SK-N-SH (cell line): ENCODE data around the gene PHACTR3. TPM values are rescaled to one million over a fixed set of nuclear protein-coding genes. Genes with fewer than 3 reads are reported as not detected.
A peak's percentile ranks its signal among the peaks of the same experiment; 100 is the strongest.

ENCODE experiments used
- CTCF ChIA-PET: fragments of 300-600, 350-600 bp; formaldehyde crosslinking; extraction: SDS; loops from one replicate; lab custom pipeline; 2021; lab: Yijun Ruan, JAX
- POLR2A ChIA-PET: fragments of 350-600 bp; sonication (Branson Sonifier 250); formaldehyde crosslinking; extraction: SDS; loops from one replicate; lab custom pipeline; 2020; ENCODE audit warnings: antibody characterized with exemption, inconsistent platforms; lab: Yijun Ruan, JAX
- DNase-seq: peaks from one replicate; pipeline ENCODE4 v3.0.0; 2012
- H2AFZ ChIP-seq: fragments of 200-600 bp; sonication (generic); 2 replicates; pipeline ENCODE4 v1.8.1; 2016; ENCODE audit warnings: antibody characterized with exemption, mild to moderate bottlenecking, low read depth
- H3F3A ChIP-seq: fragments of 200-600 bp; sonication (generic); replicated peaks from 2 replicates; pipeline ENCODE3; 2016; ENCODE audit warnings: antibody characterized with exemption, mild to moderate bottlenecking; ENCODE audit not compliant: insufficient read depth
- H3K27ac ChIP-seq, 2 experiments: fragments of 200-500 bp in 1 of 2; fragments of 200-600 bp in 1 of 2; sonication (Bioruptor generic) in 1 of 2; sonication (generic), shearing (Covaris generic) in 1 of 2; 2 replicates each; pipeline versions ENCODE4 v1.5.1 to v1.6.1; 2014 to 2016; ENCODE audit warnings: low read depth in 2 of 2, inconsistent platforms in 1 of 2, low read length in 1 of 2, mild to moderate bottlenecking in 1 of 2, mixed read lengths in 1 of 2
- H3K27me3 ChIP-seq: fragments of 200-600 bp; sonication (generic), shearing (Covaris generic); 2 replicates; pipeline ENCODE4 v1.6.1; 2016; ENCODE audit warnings: mixed run types; ENCODE audit not compliant: insufficient read depth
- H3K36me3 ChIP-seq, 2 experiments: fragments of 200-500 bp in 1 of 2; fragments of 200-600 bp in 1 of 2; sonication (Bioruptor generic) in 1 of 2; sonication (generic) in 1 of 2; replicated peaks in 1 of 2; 2 replicates each; pipeline versions ENCODE3 to v1.5.1; 2014 to 2016; ENCODE audit warnings: low read length in 1 of 2, mild to moderate bottlenecking in 1 of 2; ENCODE audit not compliant: insufficient read depth in 2 of 2, control insufficient read depth in 1 of 2
- H3K4me1 ChIP-seq, 2 experiments: fragments of 200-500 bp in 1 of 2; fragments of 200-600 bp in 1 of 2; sonication (Bioruptor generic) in 1 of 2; sonication (generic), shearing (Covaris generic) in 1 of 2; 2 replicates each; pipeline versions ENCODE4 v1.5.1 to v1.6.1; 2014 to 2016; ENCODE audit warnings: low read depth in 1 of 2, low read length in 1 of 2, mixed run types in 1 of 2; ENCODE audit not compliant: insufficient read depth in 2 of 2, control insufficient read depth in 1 of 2
- H3K4me2 ChIP-seq: fragments of 200-600 bp; sonication (generic), shearing (Covaris generic); 2 replicates; pipeline ENCODE4 v1.6.1; 2017; ENCODE audit warnings: mixed run types
- H3K4me3 ChIP-seq, 2 experiments: fragments of 200-500 bp in 1 of 2; fragments of 200-600 bp in 1 of 2; sonication (Bioruptor generic) in 1 of 2; sonication (generic), shearing (Covaris generic) in 1 of 2; 2 replicates each; pipeline versions ENCODE4 v1.5.1 to v1.8.1; 2014 to 2016; ENCODE audit warnings: low read depth in 2 of 2, inconsistent platforms in 1 of 2, low read length in 1 of 2, mild to moderate bottlenecking in 1 of 2, mixed read lengths in 1 of 2, moderate library complexity in 1 of 2
- H3K79me2 ChIP-seq: fragments of 200-600 bp; sonication (generic); 2 replicates; pipeline ENCODE4 v1.8.1; 2017; ENCODE audit warnings: mild to moderate bottlenecking; ENCODE audit not compliant: insufficient read depth
- H3K9ac ChIP-seq: fragments of 200-600 bp; sonication (generic); 2 replicates; pipeline ENCODE4 v1.6.1; 2017; ENCODE audit warnings: mixed run types
- H3K9me2 ChIP-seq: fragments of 200-600 bp; sonication (generic); 2 replicates; pipeline ENCODE4 v1.6.1; 2017; ENCODE audit warnings: mixed run types
- H3K9me3 ChIP-seq: fragments of 200-600 bp; sonication (generic); 2 replicates; pipeline ENCODE4 v1.6.1; 2017; ENCODE audit warnings: mixed run types, mild to moderate bottlenecking, moderate library complexity
- H4K20me1 ChIP-seq: fragments of 200-600 bp; sonication (generic); 2 replicates; pipeline ENCODE4 v1.6.1; 2017; ENCODE audit warnings: mild to moderate bottlenecking, mixed run types; ENCODE audit not compliant: insufficient read depth
- FOXJ3 ChIP-seq: sonication (generic); formaldehyde crosslinking; IDR thresholded peaks from 2 replicates; pipeline ENCODE4 v1.5.1; 2020; ENCODE audit warnings: mild to moderate bottlenecking, missing genetic modification reagents
- MXI1 ChIP-seq: IDR thresholded peaks from 2 replicates; pipeline ENCODE4 v1.6.1; 2012; ENCODE audit warnings: mild to moderate bottlenecking, low read depth, low read length, improper control_type of control experiment
- NRF1 ChIP-seq: IDR thresholded peaks from 2 replicates; pipeline ENCODE4 v1.6.1; 2012; ENCODE audit warnings: low read depth, mild to moderate bottlenecking, low read length
- POLR2AphosphoS5 ChIP-seq: IDR thresholded peaks from 2 replicates; pipeline ENCODE4 v1.6.1; 2012; ENCODE audit warnings: low read depth, low read length
- RCOR1 ChIP-seq: fragments of 150-350 bp; IDR thresholded peaks from 2 replicates; pipeline ENCODE4 v1.6.1; 2017; ENCODE audit warnings: antibody characterized with exemption, low read length
- SIN3A ChIP-seq: IDR thresholded peaks from 2 replicates; pipeline ENCODE4 v1.6.1; 2012; ENCODE audit warnings: low read depth, mild to moderate bottlenecking, low read length, moderate library complexity, borderline replicate concordance
- TCF12 ChIP-seq: IDR thresholded peaks from 2 replicates; pipeline ENCODE4 v1.4.0; 2012
- TEAD4 ChIP-seq: IDR thresholded peaks from 2 replicates; pipeline ENCODE4 v1.4.0; 2012; ENCODE audit warnings: mild to moderate bottlenecking, borderline replicate concordance; ENCODE audit not compliant: insufficient read depth
- WGBS: methylation state at CpG from one replicate; pipeline ENCODE4 v1.1.6; 2017; ENCODE audit warnings: low lambda C conversion rate; 5-methylcytosine and 5-hydroxymethylcytosine counted together
- polyA plus RNA-seq, 3 experiments: library from polyadenylated mRNA; depleted of rRNA; stranded (reverse); fragments of >200 nt; gene quantifications; 2 replicates each; pipeline ENCODE4 v1.2.3, GENCODE V29; 2012
- TF ChIP-seq, protein P1 (sequence below): fragments of 150-350 bp; IDR thresholded peaks from 2 replicates; pipeline ENCODE4 v1.6.1; 2017; ENCODE audit warnings: antibody characterized with exemption, low read length, low read depth, borderline replicate concordance
- TF ChIP-seq, protein P2 (sequence below): IDR thresholded peaks from 2 replicates; pipeline ENCODE4 v1.4.0; 2012; ENCODE audit warnings: low read depth, borderline replicate concordance

The PHACTR3 gene
- polyA plus RNA-seq, 1 of the 3 experiments (the other 2 are of a cell fraction) = 0.10 TPM

DNA sequence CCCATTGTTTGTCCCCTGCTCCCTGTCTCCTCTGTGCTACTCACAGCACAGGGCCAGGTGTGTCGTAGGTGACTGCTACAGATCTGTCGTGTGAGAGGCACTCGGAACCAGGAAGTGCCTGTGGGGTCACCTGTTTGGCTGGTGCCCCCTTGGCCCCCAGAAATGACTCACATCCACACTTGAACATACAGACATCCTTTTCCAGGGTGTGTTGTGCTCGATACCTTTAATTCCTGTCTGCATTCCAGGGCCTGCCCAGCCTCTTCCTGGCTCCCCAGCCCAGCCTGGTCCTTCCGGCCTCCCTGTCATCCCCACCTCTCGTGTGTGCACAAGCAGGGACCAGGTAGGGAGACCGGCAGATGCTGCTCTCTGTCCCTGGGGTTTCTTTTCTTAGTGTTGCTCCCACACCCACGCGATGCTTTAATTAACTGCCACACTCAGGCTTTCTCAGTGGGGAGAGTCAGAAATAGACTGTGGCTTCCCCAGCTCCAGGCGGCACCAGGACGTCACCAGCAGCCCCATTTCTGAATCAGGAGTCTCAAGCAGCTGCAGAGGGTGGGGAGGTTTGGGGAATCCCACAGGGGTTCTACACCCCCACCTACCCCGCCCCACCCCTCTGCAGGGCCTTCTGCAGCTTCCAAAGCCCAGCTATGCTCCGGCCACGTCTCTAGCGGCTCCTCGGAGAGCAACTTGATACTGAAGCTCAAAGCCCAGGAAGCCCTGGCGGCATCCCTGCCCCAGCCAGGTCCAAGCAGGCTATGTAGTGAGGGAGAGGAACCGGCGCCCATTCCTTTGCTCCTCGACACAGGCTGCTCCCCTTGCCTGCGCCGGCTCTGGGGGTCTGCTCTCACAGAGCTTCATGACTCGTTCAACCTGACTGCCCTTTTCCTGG is 226.9 kb downstream of the PHACTR3 start:
- no peaks in the 10 kb centered on the region for H3K9me2 ChIP-seq
- H3K9me3 ChIP-seq = no peaks in the 10 kb centered on the region
- CTCF ChIA-PET = interaction anchor here (0.9 to 2.9 kb wide), 3 partner anchors 19 to 48 kb away, joined by 5 to 13 read pairs (median 6); no protein-coding TSS in a partner anchor
- TF ChIP-seq FOXJ3 (CRISPR knock-in tag) (no peak), POLR2AphosphoS5 (no peak), RCOR1 (no peak), TEAD4 (no peak), TCF12 (no peak), NRF1 (no peak), MXI1 (no peak), SIN3A (no peak)
- TF ChIP-seq, protein P1, sequence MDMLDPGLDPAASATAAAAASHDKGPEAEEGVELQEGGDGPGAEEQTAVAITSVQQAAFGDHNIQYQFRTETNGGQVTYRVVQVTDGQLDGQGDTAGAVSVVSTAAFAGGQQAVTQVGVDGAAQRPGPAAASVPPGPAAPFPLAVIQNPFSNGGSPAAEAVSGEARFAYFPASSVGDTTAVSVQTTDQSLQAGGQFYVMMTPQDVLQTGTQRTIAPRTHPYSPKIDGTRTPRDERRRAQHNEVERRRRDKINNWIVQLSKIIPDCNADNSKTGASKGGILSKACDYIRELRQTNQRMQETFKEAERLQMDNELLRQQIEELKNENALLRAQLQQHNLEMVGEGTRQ = no peak
- TF ChIP-seq, protein P2, sequence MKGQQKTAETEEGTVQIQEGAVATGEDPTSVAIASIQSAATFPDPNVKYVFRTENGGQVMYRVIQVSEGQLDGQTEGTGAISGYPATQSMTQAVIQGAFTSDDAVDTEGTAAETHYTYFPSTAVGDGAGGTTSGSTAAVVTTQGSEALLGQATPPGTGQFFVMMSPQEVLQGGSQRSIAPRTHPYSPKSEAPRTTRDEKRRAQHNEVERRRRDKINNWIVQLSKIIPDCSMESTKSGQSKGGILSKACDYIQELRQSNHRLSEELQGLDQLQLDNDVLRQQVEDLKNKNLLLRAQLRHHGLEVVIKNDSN = no peak
- TF ChIP-seq, all 33 proteins: peak for 0
- WGBS = 61% methylated on average over 21 of the region's 23 CpGs
- Histone ChIP-seq H3K4me3 (no peak overlapping the region), H3F3A (peaks cover 8% of the 10 kb centered on the region), H3K36me3 (no peaks in the 10 kb centered on the region), H2AFZ (no peak overlapping the region), H3K4me2 (no peak overlapping the region), H3K4me1 (peaks cover 0 to 28% of the 10 kb centered on the region in 2 experiments; a peak in 1 of 4 replicates), H3K9ac (no peak overlapping the region), H3K27me3 (no peaks in the 10 kb centered on the region), H4K20me1 (no peaks in the 10 kb centered on the region), H3K79me2 (no peaks in the 10 kb centered on the region), H3K27ac (no peak overlapping the region)
- DNase-seq = peak; percentile 10
- POLR2A ChIA-PET = no interaction called here

DNA sequence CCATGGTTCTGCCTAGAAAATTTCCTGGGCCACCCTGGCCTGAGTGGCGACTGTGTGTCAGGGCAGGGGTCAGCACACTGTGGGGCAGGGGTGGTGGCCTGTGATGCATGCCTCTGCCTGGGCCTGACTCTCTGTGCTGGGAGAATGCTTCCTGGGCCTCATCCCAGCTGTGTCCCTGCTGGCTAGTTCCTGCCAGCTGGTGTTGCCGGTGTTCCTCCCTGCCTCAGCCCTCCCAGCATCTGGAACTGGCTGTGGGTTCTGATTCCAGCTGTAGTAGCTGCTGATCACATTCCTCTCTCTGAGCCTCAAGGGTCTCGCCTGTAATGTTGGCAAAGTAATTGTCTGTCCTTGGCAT is 227.6 kb downstream of the PHACTR3 start:
- H3K79me2 ChIP-seq = no peaks in the 10 kb centered on the region
- WGBS = 40% methylated on average over 2 of the region's 3 CpGs
- peak; percentile 11 for DNase-seq
- no peaks in the 10 kb centered on the region for H3K36me3 ChIP-seq
- no peaks in the 10 kb centered on the region for H3K9me3 ChIP-seq
- TF ChIP-seq, protein P2 = no peak
- TF ChIP-seq, all 33 proteins: peak for 0
- Histone ChIP-seq H3K9ac (no peak overlapping the region), H3F3A (peaks cover 8% of the 10 kb centered on the region), H3K4me2 (no peak overlapping the region), H2AFZ (no peak overlapping the region), H3K27ac (no peak overlapping the region), H3K4me1 (peaks cover 0 to 31% of the 10 kb centered on the region in 2 experiments; a peak in 1 of 4 replicates), H3K4me3 (no peak overlapping the region), H3K27me3 (no peaks in the 10 kb centered on the region), H3K9me2 (no peaks in the 10 kb centered on the region), H4K20me1 (no peaks in the 10 kb centered on the region)
- POLR2A ChIA-PET = no interaction called here
- CTCF ChIA-PET = interaction anchor here (0.9 to 1.5 kb wide), 2 partner anchors 18 to 48 kb away, joined by 5 to 6 read pairs; no protein-coding TSS in a partner anchor
